ENCODE measurements around the gene ZNF823.

- TF ChIP-seq, protein P1, sequence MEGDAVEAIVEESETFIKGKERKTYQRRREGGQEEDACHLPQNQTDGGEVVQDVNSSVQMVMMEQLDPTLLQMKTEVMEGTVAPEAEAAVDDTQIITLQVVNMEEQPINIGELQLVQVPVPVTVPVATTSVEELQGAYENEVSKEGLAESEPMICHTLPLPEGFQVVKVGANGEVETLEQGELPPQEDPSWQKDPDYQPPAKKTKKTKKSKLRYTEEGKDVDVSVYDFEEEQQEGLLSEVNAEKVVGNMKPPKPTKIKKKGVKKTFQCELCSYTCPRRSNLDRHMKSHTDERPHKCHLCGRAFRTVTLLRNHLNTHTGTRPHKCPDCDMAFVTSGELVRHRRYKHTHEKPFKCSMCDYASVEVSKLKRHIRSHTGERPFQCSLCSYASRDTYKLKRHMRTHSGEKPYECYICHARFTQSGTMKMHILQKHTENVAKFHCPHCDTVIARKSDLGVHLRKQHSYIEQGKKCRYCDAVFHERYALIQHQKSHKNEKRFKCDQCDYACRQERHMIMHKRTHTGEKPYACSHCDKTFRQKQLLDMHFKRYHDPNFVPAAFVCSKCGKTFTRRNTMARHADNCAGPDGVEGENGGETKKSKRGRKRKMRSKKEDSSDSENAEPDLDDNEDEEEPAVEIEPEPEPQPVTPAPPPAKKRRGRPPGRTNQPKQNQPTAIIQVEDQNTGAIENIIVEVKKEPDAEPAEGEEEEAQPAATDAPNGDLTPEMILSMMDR (IDR thresholded peaks at IDR 0.05 in 8 of 11, conservative IDR thresholded peaks at IDR 0.05 in 3 of 11), result no peak
- TF ChIP-seq POLR2A (IDR thresholded peaks at IDR 0.05) (no peak), POLR2AphosphoS5 (IDR thresholded peaks at IDR 0.05) (no peak)
Observed at GRCh38 chr19:11680689-11681302, 58.0 kb downstream of the ZNF823 start.

Measured in spleen (tissue), 7 donors.